Fibroblast of skin of right quadriceps (primary cell): ENCODE measurements around the gene NDUFAF5.

Experiments
- DNase-seq: peaks from one replicate; pipeline ENCODE4 v3.0.0-alpha.2; 2013

Gene NDUFAF5

DNA sequence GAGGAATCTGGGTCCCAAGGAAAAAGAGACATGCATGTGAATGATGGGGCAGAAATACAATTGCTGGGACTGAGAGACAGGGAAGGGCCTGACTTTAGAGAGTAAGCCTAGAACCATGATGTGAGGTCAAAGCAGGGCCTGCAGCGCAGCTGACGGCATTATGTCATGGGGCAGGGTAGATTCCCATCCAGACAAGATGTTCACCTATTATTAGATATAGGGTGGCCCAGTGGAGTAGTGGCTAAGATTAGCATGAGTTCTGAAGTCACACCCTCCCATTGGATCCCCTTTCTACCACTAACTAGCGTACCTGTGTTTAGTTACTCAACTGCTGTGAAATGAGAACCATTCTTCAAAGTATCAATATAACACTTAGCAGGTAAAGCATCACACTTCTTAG is 39.6 kb downstream of the NDUFAF5 start:
- DNase-seq = no peak

DNA sequence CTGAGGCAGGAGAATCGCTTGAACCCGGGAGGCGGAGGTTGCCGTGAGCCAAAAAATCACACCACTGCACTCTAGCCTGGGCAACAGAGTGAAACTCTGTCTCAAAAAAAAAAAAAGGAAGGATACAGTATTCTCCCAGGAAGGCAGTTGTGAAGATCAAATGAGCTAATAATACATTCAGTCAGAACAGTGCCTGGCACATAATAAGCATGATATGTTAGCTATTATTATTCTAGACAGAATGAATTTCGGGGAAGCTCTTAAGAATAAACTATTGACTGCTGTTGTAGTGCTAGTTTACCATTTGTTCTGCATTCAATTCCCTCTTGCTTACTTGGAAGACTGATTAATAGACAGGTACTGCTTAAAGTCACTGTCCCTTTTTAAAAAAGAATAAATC is 40.6 kb downstream of the NDUFAF5 start:
- no peak for DNase-seq

DNA sequence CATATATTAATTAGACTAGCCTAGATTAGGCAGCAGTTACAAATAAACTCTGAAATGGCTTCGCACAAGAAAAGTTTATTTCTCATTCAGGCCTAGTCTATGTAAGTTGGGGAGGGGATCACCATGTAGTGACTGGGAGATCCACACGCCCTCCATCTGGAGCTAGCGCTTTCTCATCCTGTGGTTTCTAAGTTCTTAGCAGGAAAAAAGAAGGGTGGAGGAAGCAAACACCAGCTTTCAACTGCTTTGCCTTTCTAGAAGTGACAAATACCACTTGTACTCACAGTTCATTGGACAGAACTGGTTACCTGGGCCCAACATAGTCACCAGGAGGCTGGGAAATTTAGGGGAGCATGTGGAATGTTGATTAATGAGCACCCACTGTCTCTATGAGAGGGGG is 46.6 kb downstream of the NDUFAF5 start:
- DNase-seq = no peak

DNA sequence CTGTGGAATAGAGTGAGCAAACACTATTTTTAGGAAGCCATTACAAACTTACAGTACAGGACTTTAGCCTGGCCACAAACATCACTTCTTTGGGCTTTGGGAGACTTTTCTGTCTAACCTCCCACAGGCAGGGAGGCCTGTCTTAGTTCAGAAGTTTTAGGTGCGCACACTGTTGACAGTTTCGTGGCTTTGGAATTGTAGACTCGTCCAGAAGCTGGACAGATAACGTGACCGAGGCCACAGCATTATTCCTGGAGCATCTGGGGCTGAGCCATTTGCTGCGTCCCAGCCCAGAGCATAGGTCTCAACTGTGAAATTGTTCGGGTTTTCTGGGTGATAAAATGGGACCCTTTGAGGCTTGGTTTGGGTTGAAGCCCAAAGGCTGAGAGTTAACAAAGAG is 53.8 kb downstream of the NDUFAF5 start:
- no peak for DNase-seq

DNA sequence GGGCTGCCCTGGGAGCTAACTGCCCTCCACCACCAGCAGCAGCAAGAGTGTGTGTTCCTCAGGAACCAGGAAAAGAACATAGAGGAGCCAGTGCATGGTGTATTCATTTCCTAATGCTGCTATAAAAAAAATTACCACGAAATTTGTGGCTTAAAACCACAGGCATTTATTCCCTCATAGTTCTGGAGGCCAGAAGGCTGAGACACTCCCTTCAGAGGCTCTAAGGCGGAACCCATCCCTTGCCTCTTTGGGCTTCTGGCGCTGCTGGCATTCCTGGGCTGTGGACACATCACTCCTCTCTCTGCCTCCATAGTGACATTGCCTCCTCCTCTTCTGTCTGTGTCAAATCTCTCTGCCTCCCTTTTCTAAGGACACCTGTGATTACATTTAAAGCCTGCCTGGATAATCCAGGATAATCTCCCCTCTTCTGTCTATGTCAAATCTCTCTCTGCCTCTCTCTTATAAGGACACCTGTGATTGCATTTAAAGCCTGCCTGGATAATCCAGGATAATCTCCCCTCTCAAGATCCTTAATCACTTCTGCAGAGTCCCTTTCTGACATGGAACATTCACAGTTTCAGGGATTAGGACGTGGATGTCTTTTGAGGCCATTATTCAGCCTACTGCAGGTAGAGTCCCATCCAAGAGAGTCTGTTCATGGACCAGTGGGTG is 54.7 kb downstream of the NDUFAF5 start:
- DNase-seq = peak; percentile 94

DNA sequence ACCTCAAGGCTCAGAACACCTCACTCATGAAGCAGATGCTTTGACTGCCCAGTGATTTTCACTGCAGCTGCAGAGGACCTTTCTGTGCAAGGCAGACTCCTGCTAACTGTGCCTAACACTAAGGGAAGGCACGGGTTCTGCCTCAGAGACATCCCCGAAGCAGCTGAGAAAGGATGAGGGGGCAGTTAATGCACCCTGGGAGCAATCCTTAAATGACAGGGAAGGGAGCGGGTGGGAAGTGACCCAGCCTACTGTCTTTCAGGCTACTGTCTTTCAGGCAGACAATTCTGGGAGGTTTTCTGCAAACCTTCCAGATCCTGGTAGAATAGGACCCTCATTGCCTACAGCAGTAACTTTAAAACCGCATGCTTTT is 55.3 kb downstream of the NDUFAF5 start:
- DNase-seq = no peak

DNA sequence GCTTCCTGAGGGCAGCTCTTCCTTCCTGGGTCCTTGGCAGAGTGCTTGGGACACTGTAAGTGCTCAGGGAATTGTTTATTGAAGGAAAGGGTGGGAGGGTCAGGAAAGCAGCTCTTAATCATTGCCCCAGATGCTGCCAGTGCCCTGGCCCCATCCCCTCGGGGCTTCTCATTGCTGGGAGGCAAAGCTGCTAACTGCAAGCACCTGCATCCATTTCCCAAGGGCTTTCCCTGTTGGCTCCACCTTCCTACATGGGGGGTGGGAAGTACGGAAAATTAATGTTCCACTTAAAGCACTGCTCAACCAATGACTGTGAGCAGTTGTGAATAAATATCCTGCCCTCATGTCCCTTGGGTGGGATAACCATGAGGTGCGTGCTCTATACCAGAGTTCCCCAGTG is 56.4 kb downstream of the NDUFAF5 start:
- no peak for DNase-seq

DNA sequence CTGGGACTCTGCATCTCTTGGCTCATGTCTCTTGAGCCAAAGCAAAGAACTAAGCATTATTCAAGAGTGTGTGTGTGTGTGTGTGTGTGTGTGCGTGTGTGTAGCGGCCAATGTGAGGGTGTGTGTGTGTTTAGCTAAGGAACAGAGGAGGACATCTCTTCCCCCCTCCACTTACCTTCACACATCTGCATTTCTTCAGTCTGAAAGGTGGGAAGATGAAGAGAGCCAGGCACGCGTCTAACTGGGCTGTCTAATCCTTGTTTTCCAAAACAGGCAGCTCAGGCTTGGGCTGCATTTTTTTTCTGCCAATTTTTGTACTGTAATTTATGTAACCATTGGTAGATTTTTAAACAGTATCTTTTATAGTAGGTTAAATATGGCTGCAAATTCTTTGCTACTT is 59.5 kb downstream of the NDUFAF5 start:
- DNase-seq = no peak

DNA sequence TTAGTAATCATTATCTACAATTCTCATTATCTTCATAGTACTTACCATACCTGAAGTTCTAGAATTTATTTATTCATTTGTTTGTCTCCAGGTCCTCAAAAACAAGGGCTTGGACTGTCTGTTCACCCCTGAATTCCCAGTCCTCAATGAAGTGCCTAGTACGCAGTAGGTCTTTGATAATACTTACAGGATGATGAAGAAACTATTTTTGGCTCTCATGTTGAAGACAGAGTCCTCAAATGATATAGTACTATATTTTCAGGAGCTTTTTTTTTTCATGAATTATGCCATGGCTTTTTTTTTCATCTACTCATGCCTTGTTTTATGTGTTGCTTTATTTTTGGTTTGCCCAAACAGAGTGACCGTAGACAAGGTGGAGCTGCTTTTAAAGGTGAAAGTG is 66.5 kb downstream of the NDUFAF5 start:
- no peak for DNase-seq

DNA sequence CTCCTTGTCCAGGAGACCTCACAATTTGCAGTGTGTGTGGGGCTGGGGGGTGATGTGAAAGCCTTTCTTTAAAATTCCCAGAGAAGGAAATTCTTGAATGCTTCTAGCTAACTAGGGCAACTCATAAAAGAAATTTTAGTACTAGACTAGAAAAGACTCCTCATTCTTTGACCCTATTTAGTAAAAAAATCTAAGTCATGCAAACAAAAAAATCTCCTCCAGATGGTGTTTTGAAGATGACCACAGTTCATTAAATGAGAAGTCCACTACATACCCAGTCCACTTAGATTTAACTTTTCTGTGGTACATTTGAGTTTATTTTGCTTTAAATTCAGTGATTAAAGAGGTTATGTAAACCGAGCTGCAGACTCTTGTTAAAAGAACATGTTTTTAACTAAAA is 67.5 kb downstream of the NDUFAF5 start:
- peak; percentile 41 for DNase-seq

DNA sequence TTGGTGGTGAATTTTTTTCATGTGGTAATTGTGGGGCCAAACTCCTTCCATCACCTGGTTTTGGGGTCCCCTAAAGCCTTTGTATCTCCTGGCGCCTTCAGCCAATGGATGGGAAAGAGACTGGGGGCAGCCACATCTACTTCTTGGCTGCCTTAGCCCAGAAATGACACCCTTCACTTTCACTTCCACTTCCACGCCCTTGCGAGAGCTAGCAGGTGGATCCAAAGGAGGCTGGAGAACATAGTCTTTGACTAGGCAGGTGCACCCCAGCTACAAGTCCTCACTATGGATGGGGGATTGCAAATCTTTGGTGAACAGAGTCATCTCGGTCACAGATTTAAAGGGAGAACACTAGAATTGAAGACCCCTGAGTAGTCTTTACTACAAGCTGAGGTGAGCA is 70.8 kb downstream of the NDUFAF5 start:
- no peak for DNase-seq

DNA sequence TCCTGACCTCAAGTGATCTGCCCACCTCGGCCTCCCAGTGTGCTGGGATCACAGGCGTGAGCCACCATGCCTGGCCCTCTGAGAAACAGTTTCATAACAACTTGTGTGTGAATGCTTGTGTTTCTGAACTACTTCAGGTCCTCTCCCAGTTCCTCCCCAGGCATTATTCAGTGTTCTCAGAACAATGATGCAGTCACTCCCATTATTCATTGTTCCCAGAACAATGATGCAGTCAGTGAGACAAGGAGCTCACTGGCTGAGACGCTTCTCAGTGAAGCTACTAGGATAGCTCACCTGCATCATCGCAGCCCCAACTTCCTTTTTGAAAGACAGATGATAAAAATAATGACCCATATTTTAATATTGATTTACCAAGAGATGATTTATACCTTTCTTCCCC is 71.5 kb downstream of the NDUFAF5 start:
- no peak for DNase-seq

DNA sequence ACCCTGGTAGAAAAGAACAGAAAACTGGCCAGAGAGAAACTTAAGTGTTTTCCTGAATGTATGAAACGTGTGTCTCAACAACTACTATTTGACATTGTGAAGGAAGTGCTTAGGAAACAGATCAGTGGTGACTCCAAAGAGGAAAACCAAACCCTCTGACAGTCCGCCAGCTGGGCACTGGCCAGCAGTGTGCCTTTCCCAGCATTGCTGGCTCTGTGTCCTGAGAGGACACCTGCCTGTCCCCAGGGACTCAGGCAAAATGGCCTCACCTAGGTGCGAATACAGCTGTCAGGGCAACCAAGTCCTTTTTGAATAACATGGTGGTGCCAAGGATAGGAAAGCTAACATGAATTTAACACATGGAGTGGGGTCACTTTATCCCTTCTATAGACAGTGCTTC is 72.5 kb downstream of the NDUFAF5 start:
- no peak for DNase-seq

DNA sequence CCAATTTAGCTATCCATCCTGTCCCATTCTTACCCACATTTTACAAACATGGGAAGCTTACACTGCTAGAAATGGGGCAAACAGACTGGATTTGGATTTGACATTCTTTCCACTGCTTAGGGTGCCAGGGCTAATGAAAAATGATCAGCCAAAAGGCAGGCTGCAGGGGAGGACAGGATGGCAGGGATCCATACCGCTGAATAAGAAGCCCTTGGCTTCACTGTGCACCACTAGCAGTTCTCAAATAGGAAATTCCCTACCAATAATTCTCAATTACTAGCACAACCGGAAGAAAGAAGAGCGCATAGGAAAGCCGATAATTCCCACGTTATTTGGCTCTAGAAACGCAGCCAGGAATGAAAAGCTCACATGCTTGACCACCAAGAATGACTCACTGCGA is 73.1 kb downstream of the NDUFAF5 start:
- DNase-seq = no peak

DNA sequence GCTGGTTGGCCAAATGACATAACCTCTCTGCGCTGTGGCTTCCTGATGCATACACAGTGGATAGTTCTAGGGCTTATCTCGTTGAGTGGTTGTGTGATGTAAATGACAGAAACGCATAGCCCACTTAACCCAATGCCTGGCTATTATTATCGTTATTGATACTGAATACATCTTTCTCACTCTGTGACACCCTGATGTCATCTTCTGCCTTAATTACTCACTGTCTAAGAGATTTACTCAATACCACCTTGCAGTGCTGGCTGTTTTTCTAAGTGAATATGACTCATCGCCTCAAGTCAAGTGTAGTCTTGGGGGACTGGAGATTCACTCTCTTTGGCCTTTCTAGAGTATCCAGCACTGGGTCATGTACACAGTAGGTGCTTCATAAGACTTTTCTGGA is 73.6 kb downstream of the NDUFAF5 start:
- DNase-seq = no peak

DNA sequence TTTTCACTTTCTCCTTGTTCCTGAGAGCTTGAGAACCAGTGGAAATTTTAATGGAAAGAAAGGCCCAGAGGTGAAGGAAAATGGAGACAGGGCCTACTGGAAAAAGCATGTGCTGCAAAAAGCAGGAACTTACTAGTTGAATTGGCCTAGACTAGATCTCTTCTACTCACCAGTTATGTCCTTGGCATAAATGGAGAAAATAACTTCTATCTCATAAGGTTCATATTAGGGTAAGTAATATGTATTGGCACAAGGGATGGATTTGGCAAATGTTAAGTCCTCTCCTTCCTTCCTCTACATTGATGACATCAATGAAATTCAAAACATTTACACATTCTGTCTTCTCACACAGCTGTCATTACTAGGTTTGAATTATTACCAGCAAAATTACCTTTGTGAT is 74.0 kb downstream of the NDUFAF5 start:
- no peak for DNase-seq

DNA sequence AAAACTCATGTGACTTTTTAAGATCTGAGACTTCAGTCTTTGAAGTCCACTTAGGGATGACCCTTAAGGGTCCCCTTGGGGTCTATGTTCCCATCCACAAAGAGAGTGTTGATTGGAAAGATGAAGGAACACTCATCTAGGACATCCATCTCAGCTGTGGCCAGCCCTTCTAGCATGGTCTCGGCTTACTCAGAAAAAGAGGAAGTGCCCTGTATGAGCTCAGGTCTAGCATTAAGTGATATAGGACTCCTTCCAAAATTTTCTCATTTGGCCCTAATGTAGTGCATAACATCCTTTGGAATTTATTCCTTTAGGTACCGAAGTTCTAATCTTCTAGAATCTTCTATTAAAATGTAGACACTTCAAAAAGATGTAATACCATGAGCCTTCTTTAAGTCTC is 77.4 kb downstream of the NDUFAF5 start:
- no peak for DNase-seq

DNA sequence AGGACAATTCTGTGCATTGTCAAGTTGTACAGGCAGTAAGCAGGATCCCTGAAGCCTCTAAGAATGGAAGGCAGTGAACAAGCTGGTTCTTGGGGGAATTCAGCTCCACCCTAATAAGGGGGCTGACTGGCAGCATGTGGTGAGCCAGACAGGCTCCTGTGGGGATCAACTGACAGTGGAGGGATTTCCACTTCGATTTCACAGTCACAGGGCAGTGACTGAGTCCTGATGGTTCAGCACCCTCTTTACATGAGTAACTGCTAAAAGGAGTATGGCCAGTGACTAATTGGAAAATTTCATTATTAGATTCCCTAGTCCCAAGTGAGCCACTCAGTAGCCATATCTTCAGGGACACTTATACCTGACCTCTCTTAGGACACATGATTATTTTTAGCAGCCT is 78.4 kb downstream of the NDUFAF5 start:
- no peak for DNase-seq

DNA sequence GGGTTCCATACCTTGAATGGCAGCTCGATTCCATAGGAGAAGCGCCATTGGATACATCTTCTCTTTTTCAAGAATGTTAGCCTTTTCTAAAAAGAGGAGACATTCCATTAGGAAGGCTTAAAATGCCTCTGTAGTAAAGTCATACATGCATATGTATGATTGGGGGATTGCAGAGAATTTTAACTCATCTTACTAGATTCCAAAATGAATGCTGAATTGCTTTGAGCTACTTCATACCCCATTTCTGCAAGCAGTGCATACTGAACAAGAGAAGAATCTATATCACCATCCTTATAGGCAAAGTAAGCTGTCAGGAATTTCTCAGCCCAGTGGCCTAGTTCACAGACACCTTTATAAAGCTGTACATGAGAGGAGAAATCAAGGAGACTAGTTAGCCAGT is 80.3 kb downstream of the NDUFAF5 start:
- DNase-seq = peak; percentile 80

DNA sequence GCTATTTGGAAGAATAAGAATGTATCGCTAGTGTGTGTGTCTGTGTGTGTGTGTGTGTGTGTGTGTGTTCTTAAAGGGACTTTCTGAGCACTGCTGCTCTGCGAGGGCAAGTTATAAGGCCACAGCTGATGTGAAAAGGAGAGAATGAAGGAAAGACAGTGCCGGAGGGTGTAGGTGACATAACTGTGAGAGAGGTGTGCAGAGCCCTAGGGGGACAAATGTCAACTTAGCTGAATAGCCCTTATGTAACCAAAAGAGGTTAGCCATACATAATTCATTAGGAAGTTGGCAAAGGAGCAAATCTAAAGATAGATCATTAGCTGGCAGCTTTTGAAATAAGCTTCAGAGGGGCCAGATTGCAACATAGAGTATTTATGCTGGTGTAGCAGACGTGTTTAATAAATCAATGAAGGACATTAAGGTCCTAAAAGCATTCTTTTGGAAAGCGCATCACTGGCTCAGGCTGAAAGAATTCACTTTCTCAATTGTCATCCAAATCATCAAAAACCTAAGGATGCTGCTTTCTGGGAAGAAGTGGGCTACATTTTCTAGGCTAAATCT is 81.0 kb downstream of the NDUFAF5 start:
- DNase-seq = peak; percentile 94

DNA sequence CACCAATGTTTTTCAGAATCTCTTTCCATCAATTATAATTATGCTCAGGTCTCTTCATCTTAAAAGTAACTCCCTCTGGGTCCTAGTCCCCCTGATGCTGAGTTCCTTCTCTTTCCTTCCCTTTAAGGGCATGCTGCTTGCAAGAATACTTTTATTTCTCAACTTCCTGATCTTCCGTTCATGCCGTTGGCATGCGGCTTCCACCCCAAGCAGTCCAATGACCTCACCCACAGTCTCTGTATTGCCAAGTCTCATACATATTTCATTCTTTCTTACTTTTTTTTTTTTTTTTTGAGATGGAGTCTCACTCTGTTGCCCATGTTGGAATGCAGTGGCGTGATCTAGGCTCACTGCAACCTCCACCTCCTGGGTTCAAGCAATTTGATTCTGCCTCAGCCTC is 83.5 kb downstream of the NDUFAF5 start:
- peak; percentile 91 for DNase-seq

DNA sequence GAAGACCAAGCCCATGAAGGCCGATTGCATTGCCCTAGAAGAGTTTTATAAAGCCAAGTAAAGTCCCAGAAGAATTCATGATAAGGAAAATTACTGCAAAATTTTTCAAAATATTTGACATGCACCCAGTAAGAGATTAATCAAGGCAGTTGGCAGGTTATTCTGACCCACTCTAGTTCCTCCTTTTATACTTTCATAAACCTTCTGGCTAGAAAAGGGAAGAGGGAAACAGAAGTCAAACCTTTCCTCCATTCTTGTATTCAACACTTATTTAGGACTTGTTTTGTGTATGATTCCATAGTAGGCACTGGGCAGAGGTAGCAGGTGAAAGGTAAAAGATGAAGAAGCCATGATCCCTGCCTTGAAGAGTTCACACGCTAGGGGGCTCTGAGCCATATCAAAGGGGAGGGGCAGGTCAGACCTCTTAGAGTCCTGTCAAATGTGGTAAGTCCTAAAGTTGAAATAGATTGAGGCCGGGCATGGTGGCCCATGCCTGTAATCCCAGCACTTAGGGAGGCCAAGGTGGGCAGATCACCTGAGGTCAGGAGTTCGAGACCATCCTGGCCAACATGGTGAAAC is 85.4 kb downstream of the NDUFAF5 start:
- no peak for DNase-seq
